ENCODE data around the gene HMMR. TPM values are rescaled to one million over a fixed set of nuclear protein-coding genes. Genes with fewer than 3 reads are reported as not detected.
"Not testable (repeated sequence)": the region's sequence is repeated elsewhere in the genome, so short reads cannot be mapped to it uniquely, and the experiment has no call there.

Gene HMMR, protein sequence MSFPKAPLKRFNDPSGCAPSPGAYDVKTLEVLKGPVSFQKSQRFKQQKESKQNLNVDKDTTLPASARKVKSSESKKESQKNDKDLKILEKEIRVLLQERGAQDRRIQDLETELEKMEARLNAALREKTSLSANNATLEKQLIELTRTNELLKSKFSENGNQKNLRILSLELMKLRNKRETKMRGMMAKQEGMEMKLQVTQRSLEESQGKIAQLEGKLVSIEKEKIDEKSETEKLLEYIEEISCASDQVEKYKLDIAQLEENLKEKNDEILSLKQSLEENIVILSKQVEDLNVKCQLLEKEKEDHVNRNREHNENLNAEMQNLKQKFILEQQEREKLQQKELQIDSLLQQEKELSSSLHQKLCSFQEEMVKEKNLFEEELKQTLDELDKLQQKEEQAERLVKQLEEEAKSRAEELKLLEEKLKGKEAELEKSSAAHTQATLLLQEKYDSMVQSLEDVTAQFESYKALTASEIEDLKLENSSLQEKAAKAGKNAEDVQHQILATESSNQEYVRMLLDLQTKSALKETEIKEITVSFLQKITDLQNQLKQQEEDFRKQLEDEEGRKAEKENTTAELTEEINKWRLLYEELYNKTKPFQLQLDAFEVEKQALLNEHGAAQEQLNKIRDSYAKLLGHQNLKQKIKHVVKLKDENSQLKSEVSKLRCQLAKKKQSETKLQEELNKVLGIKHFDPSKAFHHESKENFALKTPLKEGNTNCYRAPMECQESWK
- under 1 TPM; 0.14 to 0.32 TPM for total RNA-seq
- long read RNA-seq, donor 1 = 0 reads
- long read RNA-seq, donor 2, partial matches to known transcripts = 1 of 1 reads
- long read RNA-seq, donor 2, other reads (novel, unspliced or antisense) = 0 of 1 reads

- DNase-seq (ENCODE audit: low spot score) = no peak
- intact Hi-C loops (cut with DNase I) = no loop called here
Measured at GRCh38 chr5:163460562-163461171, at the start of gene HMMR. Gene HMMR, plus strand, starts transcription at chr5:163460632. Its CDS starts 61 bp downstream, at chr5:163460693.

DNA sequence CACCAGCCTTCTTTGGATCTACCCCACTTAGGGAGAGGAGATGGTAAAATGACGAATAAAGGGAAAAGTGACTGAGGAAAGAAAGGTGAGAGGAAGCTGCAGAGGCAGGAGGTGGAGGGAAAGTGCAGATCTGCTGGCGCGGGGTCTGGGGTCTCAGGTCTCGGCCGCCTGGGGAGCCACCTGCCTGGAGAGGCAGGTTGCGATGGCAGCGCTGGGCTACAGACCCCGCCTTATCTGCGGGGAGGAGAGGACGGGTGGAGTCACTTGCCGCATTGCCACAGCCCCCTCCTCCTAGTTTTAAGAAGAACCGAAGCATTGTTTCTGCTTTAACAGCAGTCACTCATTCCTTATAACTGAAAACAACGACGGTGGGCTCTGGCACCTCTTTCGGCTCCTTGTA, 44.8 kb upstream of the HMMR start:
- intact Hi-C loops (cut with DNase I); DNase-seq (ENCODE audit: low spot score): not testable (repeated sequence)

- DNase-seq (ENCODE audit: low spot score) = no peak
- intact Hi-C loops (cut with DNase I) = no loop called here
Measured at GRCh38 chr5:163424836-163425235, 35.6 kb upstream of the HMMR start.

- DNase-seq (ENCODE audit: low spot score); intact Hi-C loops (cut with DNase I): not testable (repeated sequence)
Measured at GRCh38 chr5:163426128-163426527, 34.3 kb upstream of the HMMR start.

GRCh38 chr5:163432544-163432943, 27.9 kb upstream of the HMMR start:
- DNase-seq (ENCODE audit: low spot score) = no peak
- intact Hi-C loops (cut with DNase I) = no loop called here

- intact Hi-C loops (cut with DNase I) = no loop called here
- DNase-seq (ENCODE audit: low spot score) = no peak
Measured at GRCh38 chr5:163433271-163433670, 27.2 kb upstream of the HMMR start.

DNA sequence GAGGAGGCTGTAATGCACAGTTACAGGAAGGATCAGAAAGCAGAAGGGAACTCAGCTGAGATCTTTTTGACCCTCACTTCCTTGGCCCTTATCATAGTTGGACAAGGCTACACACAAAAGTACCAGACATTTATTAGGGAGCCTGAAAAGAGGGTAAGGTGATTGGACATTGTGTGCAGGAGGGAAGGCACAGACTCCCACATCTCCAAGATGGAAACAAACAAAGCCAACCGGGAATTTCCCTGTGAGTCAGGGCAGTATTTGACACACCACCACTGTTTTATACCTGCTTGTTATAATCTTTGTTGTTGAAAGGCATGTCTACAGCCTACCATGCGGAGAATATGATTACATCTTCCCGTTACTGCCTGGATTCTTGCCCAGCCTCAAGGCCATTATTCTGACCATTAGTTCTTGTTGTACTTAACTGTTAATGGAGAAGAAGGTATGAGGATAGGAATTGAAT, 26.0 kb upstream of the HMMR start:
- DNase-seq (ENCODE audit: low spot score) = no peak
- intact Hi-C loops (cut with DNase I) = no loop called here

- intact Hi-C loops (cut with DNase I) = no loop called here
- DNase-seq (ENCODE audit: low spot score) = no peak
Measured at GRCh38 chr5:163436515-163436914, 23.9 kb upstream of the HMMR start.

- intact Hi-C loops (cut with DNase I) = no loop called here
- no peak for DNase-seq (ENCODE audit: low spot score)
Measured at GRCh38 chr5:163437011-163437308, 23.5 kb upstream of the HMMR start.

- peak; percentile 97 for DNase-seq (ENCODE audit: low spot score)
- intact Hi-C loops (cut with DNase I) = no loop called here
Measured at GRCh38 chr5:163437309-163438182, 22.9 kb upstream of the HMMR start, which contains the start of gene CCNG1. Gene CCNG1, plus strand, starts transcription at chr5:163437595. Its CDS starts 1,662 bp downstream, at chr5:163439257.

DNA sequence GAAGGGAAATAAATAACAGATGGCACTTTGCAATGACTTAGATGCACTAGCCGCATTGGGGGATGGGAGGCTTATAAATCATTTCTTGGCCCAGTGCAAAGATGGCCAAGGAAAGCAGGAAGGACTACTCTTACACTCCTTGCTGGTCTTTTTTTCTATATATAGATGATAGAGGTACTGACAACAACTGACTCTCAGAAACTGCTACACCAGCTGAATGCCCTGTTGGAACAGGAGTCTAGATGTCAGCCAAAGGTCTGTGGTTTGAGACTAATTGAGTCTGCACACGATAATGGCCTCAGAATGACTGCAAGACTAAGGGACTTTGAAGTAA, 21.4 kb upstream of the HMMR start:
- intact Hi-C loops (cut with DNase I) = no loop called here
- DNase-seq (ENCODE audit: low spot score) = no peak

DNA sequence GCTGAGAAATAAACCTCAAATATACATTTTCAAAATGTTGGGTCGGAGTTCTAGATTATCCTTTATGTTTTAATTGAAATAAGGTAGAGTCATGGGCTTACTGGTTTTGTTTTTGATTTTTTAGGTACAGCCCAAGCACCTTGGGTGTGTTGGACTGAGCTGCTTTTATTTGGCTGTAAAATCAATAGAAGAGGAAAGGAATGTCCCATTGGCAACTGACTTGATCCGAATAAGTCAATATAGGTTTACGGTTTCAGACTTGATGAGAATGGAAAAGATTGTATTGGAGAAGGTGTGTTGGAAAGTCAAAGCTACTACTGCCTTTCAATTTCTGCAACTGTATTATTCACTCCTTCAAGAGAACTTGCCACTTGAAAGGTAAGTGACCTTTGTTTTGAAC, 19.5 kb upstream of the HMMR start:
- intact Hi-C loops (cut with DNase I) = no loop called here
- no peak for DNase-seq (ENCODE audit: low spot score)

GRCh38 chr5:163444526-163444925, 15.9 kb upstream of the HMMR start:
- DNase-seq (ENCODE audit: low spot score) = no peak
- intact Hi-C loops (cut with DNase I) = no loop called here

GRCh38 chr5:163445345-163445744, 15.1 kb upstream of the HMMR start:
- DNase-seq (ENCODE audit: low spot score) = no peak
- intact Hi-C loops (cut with DNase I) = no loop called here

DNA sequence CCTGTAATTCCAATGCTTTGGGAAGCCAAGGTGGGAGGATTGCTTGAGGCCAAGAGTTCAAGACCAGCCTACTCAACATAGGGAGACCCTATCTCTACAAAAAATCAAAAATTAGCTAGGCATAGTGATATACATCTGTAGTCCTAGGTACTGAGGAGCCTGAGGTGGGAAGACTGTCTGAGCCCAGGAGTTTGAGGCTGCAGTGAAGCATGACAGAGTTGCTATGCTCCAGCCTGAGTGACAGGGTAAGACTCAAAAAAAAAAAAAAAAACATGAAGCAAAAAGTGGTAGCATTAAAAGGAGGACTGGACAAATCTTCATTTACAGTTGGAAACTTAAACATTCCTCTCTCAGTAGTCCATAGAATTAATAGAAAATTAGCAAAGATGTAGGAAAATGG, 13.2 kb upstream of the HMMR start:
- no peak for DNase-seq (ENCODE audit: low spot score)
- intact Hi-C loops (cut with DNase I) = no loop called here

DNA sequence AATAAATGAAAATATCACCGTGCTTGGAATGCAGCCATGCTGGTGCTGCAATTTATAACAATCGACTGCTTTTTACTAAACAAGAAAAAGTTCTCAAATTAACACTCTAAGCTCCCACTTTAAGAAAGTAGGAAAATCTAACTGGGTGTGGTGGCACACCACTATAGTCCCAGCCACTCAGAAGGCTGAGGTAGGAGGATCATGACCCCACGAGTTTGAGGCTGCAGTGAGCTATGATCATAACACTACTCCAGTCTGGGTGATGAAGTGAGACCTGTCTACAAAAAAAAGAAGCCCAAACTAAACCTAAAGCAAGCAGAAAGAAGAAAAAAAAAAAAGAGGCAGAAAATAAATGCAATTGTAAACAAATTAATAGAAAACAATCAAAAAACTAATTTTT, 12.6 kb upstream of the HMMR start:
- DNase-seq (ENCODE audit: low spot score) = no peak
- intact Hi-C loops (cut with DNase I) = no loop called here

GRCh38 chr5:163448491-163448890, 11.9 kb upstream of the HMMR start:
- DNase-seq (ENCODE audit: low spot score) = no peak
- intact Hi-C loops (cut with DNase I) = no loop called here

GRCh38 chr5:163451489-163451888, 8.9 kb upstream of the HMMR start:
- intact Hi-C loops (cut with DNase I) = no loop called here
- DNase-seq (ENCODE audit: low spot score) = no peak

GRCh38 chr5:163453705-163454104, 6.7 kb upstream of the HMMR start:
- intact Hi-C loops (cut with DNase I) = no loop called here
- DNase-seq (ENCODE audit: low spot score) = no peak
